Measurements from ENCODE around the gene HMGA1.

DNA sequence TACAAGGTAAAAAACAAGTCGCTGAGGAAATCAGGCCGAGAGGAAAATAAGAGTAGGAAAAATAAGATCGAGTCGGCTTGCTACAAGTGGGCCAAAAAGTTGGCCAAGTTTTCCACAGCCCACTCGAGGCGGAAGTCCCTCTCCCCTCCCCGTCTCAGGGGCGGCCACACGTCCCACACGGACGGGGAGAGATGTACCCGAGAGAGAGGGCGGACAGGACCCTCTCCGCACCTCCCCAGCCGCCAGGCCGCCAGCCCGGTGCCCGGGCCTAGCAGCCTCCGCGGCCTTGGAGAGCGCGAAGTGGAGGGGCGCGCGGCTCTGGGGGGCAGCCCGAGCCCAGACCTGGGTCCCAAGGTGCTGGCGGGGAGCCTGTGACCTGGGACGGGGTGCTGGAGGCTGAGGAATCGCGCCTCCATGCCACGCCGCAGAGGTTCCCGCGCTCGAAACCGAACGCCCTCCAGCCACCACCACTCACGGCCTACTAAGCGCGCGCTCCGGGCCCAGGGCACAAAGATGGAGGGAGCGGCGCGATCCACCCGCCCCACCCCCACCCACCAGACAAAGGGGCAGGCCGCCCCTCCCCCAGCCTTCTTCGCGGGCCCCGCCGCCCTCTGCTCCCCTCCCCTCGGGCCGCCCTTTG, 1.9 kb upstream of the HMGA1 start:
- TF ChIP-seq, protein P1, sequence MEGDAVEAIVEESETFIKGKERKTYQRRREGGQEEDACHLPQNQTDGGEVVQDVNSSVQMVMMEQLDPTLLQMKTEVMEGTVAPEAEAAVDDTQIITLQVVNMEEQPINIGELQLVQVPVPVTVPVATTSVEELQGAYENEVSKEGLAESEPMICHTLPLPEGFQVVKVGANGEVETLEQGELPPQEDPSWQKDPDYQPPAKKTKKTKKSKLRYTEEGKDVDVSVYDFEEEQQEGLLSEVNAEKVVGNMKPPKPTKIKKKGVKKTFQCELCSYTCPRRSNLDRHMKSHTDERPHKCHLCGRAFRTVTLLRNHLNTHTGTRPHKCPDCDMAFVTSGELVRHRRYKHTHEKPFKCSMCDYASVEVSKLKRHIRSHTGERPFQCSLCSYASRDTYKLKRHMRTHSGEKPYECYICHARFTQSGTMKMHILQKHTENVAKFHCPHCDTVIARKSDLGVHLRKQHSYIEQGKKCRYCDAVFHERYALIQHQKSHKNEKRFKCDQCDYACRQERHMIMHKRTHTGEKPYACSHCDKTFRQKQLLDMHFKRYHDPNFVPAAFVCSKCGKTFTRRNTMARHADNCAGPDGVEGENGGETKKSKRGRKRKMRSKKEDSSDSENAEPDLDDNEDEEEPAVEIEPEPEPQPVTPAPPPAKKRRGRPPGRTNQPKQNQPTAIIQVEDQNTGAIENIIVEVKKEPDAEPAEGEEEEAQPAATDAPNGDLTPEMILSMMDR (conservative IDR thresholded peaks at IDR 0.05) = no peak
- no peak for TF ChIP-seq ZFX (IDR thresholded peaks at IDR 0.05)

All from C4-2B (cell line).